GM18526 (cell line): Measurements from ENCODE around the gene DNAL4.

Experiments
- POLR2A ChIP-seq: IDR thresholded peaks from 3 replicates; pipeline ENCODE4 v1.6.1; 2011; ENCODE audit not compliant: insufficient read length; ENCODE audit errors: extremely low read depth

Gene DNAL4

DNA sequence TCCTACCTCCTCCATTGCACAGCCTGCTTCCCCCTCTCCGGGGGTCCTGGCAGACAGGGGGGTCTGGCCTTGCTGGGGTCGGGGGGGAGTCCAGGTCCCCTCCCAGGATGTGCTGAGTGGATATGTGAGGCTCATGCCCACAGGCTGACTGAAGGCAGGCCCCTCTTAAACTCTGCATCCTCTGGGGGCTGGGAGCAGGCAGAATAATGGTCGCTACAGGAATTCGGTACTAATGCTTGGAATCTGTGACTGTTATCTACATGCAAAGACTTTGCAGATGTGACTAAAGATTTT is 36.5 kb downstream of the DNAL4 start:
- no peak for TF ChIP-seq POLR2A

DNA sequence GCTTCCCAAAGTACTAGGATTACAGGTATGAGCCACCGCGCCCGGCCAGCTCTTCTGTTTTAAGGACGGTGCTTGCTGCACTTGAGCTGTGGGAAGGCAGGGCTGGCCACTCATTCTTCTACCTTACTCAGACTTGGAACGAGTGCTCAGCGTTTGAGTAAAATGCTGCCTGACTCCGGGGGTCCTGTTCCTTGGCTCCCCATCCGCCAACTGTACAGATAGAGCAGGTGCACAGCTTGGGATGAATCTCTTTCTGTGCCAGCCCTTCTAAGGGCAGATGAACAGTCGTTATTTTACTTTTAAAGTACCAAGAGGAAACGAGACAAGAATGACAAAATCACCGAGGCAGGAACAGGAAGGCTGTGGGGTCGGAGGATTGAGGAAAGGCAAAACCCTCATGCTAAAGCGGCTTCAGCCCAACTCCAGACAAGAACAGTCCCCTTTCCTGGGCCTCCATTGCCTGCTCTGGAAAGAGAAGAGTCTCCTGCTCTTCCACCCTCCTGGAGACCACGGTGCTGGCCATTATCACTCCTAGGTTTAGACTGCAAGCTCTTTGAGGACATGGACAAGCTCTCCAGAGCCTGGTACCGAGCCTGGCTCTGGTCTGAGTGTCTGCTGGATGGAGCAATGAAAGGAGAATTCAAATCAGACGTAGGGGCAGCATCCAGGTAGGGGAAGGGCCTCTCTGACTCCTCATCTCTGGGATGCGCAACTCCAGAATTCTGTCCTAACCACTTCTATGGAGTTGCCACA is 37.1 kb downstream of the DNAL4 start:
- TF ChIP-seq POLR2A, result peak; percentile 21

GRCh38 chr22:38755911-38756532 is 37.9 kb downstream of the DNAL4 start, which contains the start of gene SUN2:
Gene SUN2, minus strand, starts transcription at chr22:38755998. Its CDS starts 3,370 bp downstream, at chr22:38752628.
- peak; percentile 68 for TF ChIP-seq POLR2A

GRCh38 chr22:38755155-38755910 is 38.6 kb downstream of the DNAL4 start:
- peak; percentile 39 for TF ChIP-seq POLR2A

- TF ChIP-seq POLR2A, result no peak
Measured at GRCh38 chr22:38754751-38755154, 39.2 kb downstream of the DNAL4 start.

GRCh38 chr22:38753948-38754750 is 39.8 kb downstream of the DNAL4 start:
- peak; percentile 14 for TF ChIP-seq POLR2A

- TF ChIP-seq POLR2A, result peak; percentile 15
Measured at GRCh38 chr22:38751422-38752346, 42.3 kb downstream of the DNAL4 start.

DNA sequence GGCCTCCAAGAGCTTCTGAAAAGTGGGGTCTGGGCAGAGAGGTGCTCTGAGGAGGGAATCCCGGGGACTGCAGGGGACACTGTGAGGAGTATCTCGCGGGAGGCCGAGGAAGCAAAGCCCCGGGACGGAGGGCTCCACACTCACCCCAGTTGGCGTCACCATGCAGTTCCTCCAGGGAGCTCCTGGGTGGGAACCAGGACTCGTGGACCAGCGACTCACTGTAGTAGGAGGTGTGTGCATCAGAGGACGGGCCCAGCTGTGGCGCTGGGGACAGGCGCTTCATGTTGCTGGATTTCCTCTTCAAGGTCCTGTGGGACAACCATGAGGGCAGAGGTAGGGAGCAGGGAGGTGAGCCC is 42.9 kb downstream of the DNAL4 start:
- peak; percentile 21 for TF ChIP-seq POLR2A

DNA sequence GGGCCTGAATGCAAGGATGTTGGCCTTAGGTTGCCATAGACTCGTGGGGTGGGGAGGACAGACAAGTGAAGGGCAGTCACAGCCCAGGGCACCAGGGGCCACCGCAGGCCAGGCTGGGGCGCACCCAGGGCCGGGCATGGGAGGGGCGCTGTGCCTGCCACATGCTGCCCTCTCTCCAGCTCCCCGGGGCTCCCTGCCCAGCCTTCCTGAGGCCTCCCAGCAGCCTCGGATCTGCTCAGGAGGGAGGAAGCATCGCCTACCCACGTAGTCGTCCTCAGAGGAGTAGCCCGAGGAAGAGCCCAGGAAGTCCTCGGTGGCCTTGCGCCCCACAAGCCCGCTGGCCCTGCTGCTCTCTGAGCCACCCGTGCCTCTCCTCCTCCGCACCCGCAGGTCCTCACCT is 43.3 kb downstream of the DNAL4 start:
- no peak for TF ChIP-seq POLR2A

DNA sequence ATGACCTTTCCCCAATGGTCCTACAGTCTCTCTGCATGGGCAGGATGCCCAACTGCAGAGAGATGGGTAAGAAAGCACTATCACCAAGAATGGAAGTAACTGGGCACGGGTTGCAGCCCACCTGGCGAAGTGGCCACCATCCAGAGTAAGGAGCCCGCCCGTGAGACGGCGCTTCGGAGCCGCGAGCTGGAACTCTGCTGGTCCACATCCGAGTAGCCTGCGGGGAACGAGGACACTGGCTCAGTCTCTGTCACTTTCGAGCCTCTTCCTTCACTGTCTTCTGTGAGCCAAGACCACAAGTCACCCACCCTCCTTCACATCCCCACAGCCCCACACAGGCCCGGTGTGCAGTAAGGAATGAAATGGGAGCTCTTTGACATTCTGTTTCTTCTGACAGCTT is 43.8 kb downstream of the DNAL4 start:
- no peak for TF ChIP-seq POLR2A

GRCh38 chr22:38748487-38749136 is 45.3 kb downstream of the DNAL4 start:
- TF ChIP-seq POLR2A, result no peak

DNA sequence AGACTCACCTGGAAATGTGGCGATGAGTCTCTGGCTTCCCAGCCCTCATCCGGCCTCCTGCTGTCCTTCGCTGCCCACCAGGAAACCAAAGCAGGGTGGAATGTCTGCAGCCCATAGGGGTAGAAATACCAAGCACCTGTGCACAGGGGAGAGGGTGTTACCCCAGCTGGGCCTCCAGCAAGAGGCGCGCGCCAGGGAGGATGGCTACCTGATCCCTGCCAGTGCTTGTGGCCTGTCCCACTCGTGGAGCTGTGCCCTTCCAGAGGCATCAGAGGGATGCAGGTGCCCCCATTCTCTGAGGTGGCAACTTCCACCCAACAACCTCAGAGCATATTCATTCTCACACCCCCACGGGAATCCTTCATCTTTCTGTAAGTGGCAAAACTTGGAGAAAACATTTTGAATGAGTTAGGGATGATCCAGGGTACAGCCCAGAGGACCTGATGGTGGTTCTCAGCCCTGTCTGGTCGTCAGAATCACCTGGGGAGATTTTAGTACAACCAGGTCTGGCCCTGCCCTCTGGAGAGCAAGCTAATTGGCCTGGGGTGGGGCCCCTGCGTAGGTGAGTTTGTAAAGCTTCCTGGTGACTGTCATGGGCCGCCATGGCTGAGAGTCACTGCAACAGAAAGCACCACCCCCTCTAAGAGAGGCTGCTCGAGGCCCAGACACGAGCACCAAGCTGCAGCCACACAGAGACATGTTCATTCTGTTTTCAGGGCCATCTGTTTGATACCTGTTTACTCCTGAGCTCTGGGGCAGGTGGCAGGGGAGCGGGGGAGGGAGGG is 48.1 kb downstream of the DNAL4 start:
- no peak for TF ChIP-seq POLR2A

DNA sequence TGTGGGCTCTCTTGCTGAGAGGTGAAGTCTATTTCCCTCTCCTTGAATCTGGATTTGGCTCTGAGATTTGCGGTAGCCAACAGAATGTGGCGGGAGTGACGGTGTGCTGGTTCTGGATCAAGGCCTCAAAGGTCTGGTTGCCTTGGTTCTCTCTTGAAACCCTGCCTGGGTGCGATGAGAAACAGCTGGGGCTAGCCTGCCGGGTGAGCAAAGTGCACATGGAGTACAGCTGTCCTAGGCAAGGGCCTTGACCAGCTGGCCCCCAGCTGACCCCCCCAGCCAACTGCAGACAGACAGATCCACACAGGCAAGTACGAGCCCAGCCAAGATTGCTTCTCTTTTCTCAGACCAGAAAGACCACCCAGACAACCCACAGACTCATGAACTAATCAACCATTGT is 49.0 kb downstream of the DNAL4 start:
- no peak for TF ChIP-seq POLR2A
